ENCODE measurements around the gene GPR158.

The GPR158 gene

DNA sequence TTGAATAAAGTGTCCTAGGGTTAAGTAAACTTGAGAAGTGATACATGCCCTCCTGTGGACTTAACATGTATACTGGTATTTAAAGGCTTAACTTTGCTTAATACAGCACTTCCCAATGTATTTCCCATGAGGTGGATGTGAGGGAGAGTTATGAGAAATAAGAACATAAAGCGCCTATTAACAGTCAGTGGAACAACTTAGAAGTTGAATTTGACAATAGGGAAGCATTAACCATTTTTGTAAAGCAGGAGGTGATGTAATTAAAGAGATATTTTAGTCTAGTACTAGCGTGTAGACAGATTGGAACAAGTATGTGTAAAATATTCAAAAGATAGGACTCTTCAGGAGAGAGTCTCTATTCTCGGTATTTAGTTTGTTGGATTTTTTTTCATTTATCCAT, 322.4 kb downstream of the GPR158 start (continued):
- no peak for TF ChIP-seq CSRNP3 (CRISPR knock-in tag; IDR thresholded peaks at IDR 0.05)
- no peak for TF ChIP-seq BACH2 (CRISPR knock-in tag; IDR thresholded peaks at IDR 0.05; ENCODE audit: borderline replicate concordance)
- no peak for TF ChIP-seq ESRRG (CRISPR knock-in tag; IDR thresholded peaks at IDR 0.05)
- TF ChIP-seq RARB (CRISPR knock-in tag; IDR thresholded peaks at IDR 0.05), result no peak
- TF ChIP-seq ZFP3 (CRISPR knock-in tag; IDR thresholded peaks at IDR 0.05), result no peak

DNA sequence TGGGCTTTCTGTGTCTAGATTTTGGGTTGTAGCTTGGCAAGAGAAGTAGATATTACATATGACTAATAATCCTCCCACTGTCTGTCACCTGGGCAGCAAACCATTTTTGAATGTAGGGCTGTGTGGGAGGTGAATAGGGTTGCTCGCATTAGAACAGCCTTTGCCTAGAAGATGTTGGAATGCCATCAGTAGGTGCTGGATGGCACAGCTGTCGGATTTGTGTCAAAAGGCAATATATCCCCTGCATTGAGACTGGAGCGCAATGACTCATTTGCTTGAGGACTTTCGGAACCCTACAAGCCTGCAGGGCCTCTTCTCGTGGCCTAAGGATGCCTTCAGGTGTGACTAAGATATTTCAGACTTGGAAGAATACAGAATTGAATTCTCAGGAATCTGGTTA, 323.8 kb downstream of the GPR158 start:
- ATAC-seq, result no peak
- TF ChIP-seq ZC3H10 (CRISPR knock-in tag; IDR thresholded peaks at IDR 0.05) (no peak), ZNF70 (CRISPR knock-in tag; IDR thresholded peaks at IDR 0.05) (no peak), TCF4 (CRISPR knock-in tag; IDR thresholded peaks at IDR 0.05; ENCODE audit: borderline replicate concordance) (no peak), ZFP3 (CRISPR knock-in tag; IDR thresholded peaks at IDR 0.05) (no peak), CSRNP3 (CRISPR knock-in tag; IDR thresholded peaks at IDR 0.05) (no peak), CREB5 (CRISPR knock-in tag; IDR thresholded peaks at IDR 0.05; ENCODE audit: low read depth) (no peak), BACH2 (CRISPR knock-in tag; IDR thresholded peaks at IDR 0.05; ENCODE audit: borderline replicate concordance) (no peak), GLIS3 (CRISPR knock-in tag; IDR thresholded peaks at IDR 0.05) (no peak), PPARA (CRISPR knock-in tag; IDR thresholded peaks at IDR 0.05; ENCODE audit: borderline replicate concordance) (no peak), RARB (CRISPR knock-in tag; IDR thresholded peaks at IDR 0.05) (no peak), ESRRG (CRISPR knock-in tag; IDR thresholded peaks at IDR 0.05) (no peak), ZNF565 (CRISPR knock-in tag; conservative IDR thresholded peaks at IDR 0.05; ENCODE audit: low read depth) (no peak), CSDC2 (CRISPR knock-in tag; IDR thresholded peaks at IDR 0.05) (no peak), ZFP30 (CRISPR knock-in tag; IDR thresholded peaks at IDR 0.05) (no peak), ZNF8 (CRISPR knock-in tag; IDR thresholded peaks at IDR 0.05) (no peak), TOX (CRISPR knock-in tag; IDR thresholded peaks at IDR 0.05; ENCODE audit: borderline replicate concordance) (no peak), ARNTL (CRISPR knock-in tag; IDR thresholded peaks at IDR 0.05; ENCODE audit: borderline replicate concordance, low read depth) (no peak), SNAI2 (CRISPR knock-in tag; IDR thresholded peaks at IDR 0.05) (no peak)
- TF ChIP-seq, protein P1, sequence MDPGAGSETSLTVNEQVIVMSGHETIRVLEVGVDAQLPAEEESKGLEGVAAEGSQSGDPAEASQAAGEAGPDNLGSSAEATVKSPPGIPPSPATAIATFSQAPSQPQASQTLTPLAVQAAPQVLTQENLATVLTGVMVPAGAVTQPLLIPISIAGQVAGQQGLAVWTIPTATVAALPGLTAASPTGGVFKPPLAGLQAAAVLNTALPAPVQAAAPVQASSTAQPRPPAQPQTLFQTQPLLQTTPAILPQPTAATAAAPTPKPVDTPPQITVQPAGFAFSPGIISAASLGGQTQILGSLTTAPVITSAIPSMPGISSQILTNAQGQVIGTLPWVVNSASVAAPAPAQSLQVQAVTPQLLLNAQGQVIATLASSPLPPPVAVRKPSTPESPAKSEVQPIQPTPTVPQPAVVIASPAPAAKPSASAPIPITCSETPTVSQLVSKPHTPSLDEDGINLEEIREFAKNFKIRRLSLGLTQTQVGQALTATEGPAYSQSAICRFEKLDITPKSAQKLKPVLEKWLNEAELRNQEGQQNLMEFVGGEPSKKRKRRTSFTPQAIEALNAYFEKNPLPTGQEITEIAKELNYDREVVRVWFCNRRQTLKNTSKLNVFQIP (CRISPR knock-in tag; IDR thresholded peaks at IDR 0.05; ENCODE audit: borderline replicate concordance, low read depth), result no peak

DNA sequence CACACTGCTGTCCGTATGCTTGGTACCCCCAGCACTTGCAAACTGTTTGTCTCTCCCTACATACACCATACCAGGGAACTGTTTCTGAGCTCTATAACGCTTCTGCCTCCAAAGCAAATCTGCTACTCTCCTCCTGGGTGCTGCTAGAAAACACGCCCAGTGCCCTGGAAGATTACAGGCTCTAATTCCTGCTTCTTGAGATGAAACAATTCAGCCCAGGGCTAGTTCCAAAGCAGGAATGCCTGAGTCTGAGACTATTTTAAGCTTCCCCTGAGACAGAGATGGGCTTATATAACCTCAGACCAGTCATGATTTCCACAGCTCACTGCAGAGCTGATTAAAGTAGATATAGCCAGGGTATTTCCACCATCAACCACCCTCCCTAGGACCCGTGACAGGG, 327.1 kb downstream of the GPR158 start:
- TF ChIP-seq ZNF565 (CRISPR knock-in tag; conservative IDR thresholded peaks at IDR 0.05; ENCODE audit: low read depth) (no peak), SNAI2 (CRISPR knock-in tag; IDR thresholded peaks at IDR 0.05) (no peak), CREB5 (CRISPR knock-in tag; IDR thresholded peaks at IDR 0.05; ENCODE audit: low read depth) (no peak), PPARA (CRISPR knock-in tag; IDR thresholded peaks at IDR 0.05; ENCODE audit: borderline replicate concordance) (no peak), ARNTL (CRISPR knock-in tag; IDR thresholded peaks at IDR 0.05; ENCODE audit: borderline replicate concordance, low read depth) (no peak), ISL1 (CRISPR knock-in tag; IDR thresholded peaks at IDR 0.05) (no peak), ESRRG (CRISPR knock-in tag; IDR thresholded peaks at IDR 0.05) (no peak)
- TF ChIP-seq, protein P1 (CRISPR knock-in tag; IDR thresholded peaks at IDR 0.05; ENCODE audit: borderline replicate concordance, low read depth), result no peak
- no peak for ATAC-seq
